Sigmoid colon (tissue), 7 donors: ENCODE measurements around the gene BAK1. TPM values are rescaled to one million over a fixed set of nuclear protein-coding genes. Genes with fewer than 3 reads are reported as not detected.

ENCODE experiments used
- DNase-seq: peaks from one replicate; pipeline ENCODE4 v3.0.0-alpha.2; 2019
- H3K27ac ChIP-seq, 4 donors: fragments of 200-600 bp; sonication (generic); one replicate each; pipeline ENCODE4 v1.5.1; 2016 to 2019; ENCODE audit warnings: mild to moderate bottlenecking in 1 of 4
- H3K27me3 ChIP-seq, 3 donors: fragments of 200-600 bp; sonication (generic); one replicate each; pipeline ENCODE4 v1.5.1; 2019; ENCODE audit warnings: mild to moderate bottlenecking in 1 of 3
- H3K36me3 ChIP-seq, 4 donors: fragments of 200-600 bp; sonication (generic); one replicate each; pipeline ENCODE4 v1.5.1; 2016 to 2019
- H3K4me1 ChIP-seq, 4 donors: fragments of 200-600 bp; sonication (generic); one replicate each; pipeline ENCODE4 v1.5.1; 2017 to 2019
- H3K4me3 ChIP-seq, 4 donors: fragments of 200-600 bp; sonication (generic); one replicate each; pipeline ENCODE4 v1.5.1; 2017 to 2019; ENCODE audit warnings: mild to moderate bottlenecking in 2 of 4, moderate library complexity in 1 of 4
- H3K9me3 ChIP-seq, 4 donors: fragments of 200-600 bp in 3 of 4; sonication (generic) in 3 of 4; one replicate each; pipeline versions ENCODE4 v1.5.1 to v1.6.1; 2013 to 2019
- EP300 ChIP-seq, 4 donors: sonication (generic); formaldehyde crosslinking; IDR thresholded peaks; one replicate each; pipeline ENCODE4 v1.6.1; 2017; ENCODE audit warnings: antibody characterized with exemption in 4 of 4
- POLR2A ChIP-seq, 2 donors: fragments of 450-650 bp; IDR thresholded peaks; one replicate each; pipeline ENCODE4 v1.6.1; 2016; ENCODE audit warnings: antibody characterized with exemption in 2 of 2, mild to moderate bottlenecking in 2 of 2, moderate library complexity in 2 of 2
- POLR2AphosphoS5 ChIP-seq, 4 donors: sonication (generic); formaldehyde crosslinking; IDR thresholded peaks; one replicate each; pipeline ENCODE4 v1.6.1; 2017; ENCODE audit warnings: antibody characterized with exemption in 4 of 4
- WGBS, 2 donors: extraction: QIAGEN DNeasy Blood & Tissue Kit; methylation state at CpG; one replicate each; pipeline ENCODE4 v1.1.7; 2013; 5-methylcytosine and 5-hydroxymethylcytosine counted together
- intact Hi-C: fragments of 100-400 bp; cut with DNase I; formaldehyde crosslinking; loops from one replicate; pipeline ENCODE4 v1.15.1; 2023
- polyA plus RNA-seq, 3 donors: library from polyadenylated mRNA; stranded (reverse); fragments of 200-250 nt; gene quantifications; one replicate each; pipeline ENCODE4 v1.2.3, GENCODE V29; 2013
- total RNA-seq, 4 donors: library from RNA; depleted of rRNA; stranded (reverse); fragments of >200 nt; gene quantifications; one replicate each; pipeline ENCODE4 v1.1.0, GENCODE V29; 2016
- TF ChIP-seq, protein P1 (sequence below), 4 experiments: fragments of 450-650 bp in 3 of 4; fragments of 200-600 bp in 1 of 4; IDR thresholded peaks; one replicate each; pipeline ENCODE4 v1.5.1; 2016 to 2019; ENCODE audit warnings: antibody characterized with exemption in 4 of 4, mild to moderate bottlenecking in 3 of 4, moderate library complexity in 2 of 4
- donor health status: healthy with polysubstance abuse.
- donor health status: Bipolar disorder and iron deficiency.
- donor health status: healthy.

The BAK1 gene
- total and polyA plus RNA-seq, 7 donors, result 8.9 to 160 (median 11.1) TPM

DNA sequence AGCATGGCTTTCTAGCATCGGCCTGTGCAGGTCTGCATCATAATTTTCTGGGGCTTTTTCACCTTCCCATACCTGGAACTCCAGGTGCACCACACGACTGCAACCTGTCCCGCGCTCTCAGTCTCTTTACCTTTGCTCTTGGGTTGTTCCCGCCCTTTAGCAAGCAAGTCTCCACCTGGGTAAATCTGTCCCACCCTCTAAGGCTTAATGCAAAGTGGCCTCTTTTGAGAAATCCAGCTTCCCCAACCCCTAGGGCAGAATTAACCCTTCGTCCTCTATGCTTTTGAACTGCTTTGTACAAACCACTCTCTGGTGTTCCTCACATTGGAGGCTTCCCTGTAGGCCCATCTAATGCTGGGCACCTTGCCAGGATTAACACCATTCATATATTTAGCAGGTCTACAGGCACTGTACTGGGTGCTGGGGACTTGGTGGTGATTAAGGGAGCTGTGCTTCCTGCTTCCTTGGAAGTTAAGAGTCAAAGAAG is 43.9 kb upstream of the BAK1 start:
- TF ChIP-seq EP300 (IDR thresholded peaks at IDR 0.05), result no peak
- TF ChIP-seq, protein P1, sequence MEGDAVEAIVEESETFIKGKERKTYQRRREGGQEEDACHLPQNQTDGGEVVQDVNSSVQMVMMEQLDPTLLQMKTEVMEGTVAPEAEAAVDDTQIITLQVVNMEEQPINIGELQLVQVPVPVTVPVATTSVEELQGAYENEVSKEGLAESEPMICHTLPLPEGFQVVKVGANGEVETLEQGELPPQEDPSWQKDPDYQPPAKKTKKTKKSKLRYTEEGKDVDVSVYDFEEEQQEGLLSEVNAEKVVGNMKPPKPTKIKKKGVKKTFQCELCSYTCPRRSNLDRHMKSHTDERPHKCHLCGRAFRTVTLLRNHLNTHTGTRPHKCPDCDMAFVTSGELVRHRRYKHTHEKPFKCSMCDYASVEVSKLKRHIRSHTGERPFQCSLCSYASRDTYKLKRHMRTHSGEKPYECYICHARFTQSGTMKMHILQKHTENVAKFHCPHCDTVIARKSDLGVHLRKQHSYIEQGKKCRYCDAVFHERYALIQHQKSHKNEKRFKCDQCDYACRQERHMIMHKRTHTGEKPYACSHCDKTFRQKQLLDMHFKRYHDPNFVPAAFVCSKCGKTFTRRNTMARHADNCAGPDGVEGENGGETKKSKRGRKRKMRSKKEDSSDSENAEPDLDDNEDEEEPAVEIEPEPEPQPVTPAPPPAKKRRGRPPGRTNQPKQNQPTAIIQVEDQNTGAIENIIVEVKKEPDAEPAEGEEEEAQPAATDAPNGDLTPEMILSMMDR (IDR thresholded peaks at IDR 0.05), result no peak
- TF ChIP-seq POLR2A (IDR thresholded peaks at IDR 0.05), result peak in 1 of 2 donors; percentile 18
- intact Hi-C loops, result no loop called here
- no peaks in the 10 kb centered on the region for H3K36me3 ChIP-seq
- DNase-seq, result no peak
- H3K27me3 ChIP-seq, result peaks cover 18 to 52% (median 20%) of the 10 kb centered on the region in 3 donors
- H3K9me3 ChIP-seq, result no peaks in the 10 kb centered on the region
- 18 to 62% methylated on average over 6 of the region's 6 CpGs for WGBS, 2 donors
- peaks cover 0 to 40% (median 28%) of the 10 kb centered on the region in 4 donors for H3K4me1 ChIP-seq
- H3K27ac ChIP-seq, result peak overlapping the region in 2 of 4 donors; percentile 12 to 31
- no peak overlapping the region for H3K4me3 ChIP-seq

DNA sequence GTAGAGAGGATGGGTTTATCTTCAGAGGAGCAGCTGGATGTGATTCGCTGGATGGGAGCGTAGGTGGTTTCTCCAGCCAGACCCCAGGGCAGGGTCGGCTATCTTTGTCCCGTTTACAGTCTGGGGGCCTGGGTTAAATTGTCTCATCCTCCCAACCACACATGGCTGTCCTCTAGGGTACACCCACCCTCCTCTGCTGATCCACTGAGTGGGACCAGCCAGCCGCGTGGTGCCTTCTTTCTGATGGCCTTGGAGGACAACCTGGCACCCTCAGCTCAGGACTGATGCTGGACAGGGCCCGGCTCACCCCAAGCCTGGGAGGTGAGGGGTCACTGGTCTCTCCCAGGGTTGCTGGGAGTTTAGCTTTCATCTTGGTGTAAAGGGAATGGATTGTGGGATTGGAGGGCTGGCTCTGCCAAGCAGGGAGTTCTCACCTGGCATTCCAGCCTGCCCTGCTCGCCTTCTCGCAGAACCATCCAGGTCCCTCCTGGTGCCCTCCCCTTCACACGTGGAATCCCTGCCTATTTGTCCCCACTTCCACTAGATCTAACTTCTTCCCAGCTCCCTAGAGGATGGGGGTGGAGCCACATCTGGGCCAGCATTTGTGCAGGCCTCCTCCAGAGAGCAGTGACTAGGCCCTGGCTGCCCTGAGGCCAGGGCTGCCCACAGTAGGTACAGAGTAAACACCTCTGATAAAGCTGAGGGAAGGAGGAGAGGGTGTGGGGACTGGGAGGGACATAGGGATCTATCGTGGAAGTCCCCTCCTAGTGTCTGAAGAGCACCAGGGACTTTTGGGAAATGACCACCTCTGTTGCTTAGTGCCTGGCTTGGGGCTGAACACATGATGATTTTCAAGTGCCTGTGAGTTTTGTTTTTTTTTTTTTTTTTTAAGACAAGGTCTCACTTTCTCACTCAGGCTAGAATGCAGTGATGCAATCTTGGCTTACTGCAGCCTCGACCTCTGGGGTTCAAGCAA is 42.7 kb upstream of the BAK1 start:
- H3K36me3 ChIP-seq, result no peaks in the 10 kb centered on the region
- H3K9me3 ChIP-seq, result no peaks in the 10 kb centered on the region
- peak overlapping the region; percentile 41 to 60 (median 57) for H3K4me3 ChIP-seq
- TF ChIP-seq POLR2AphosphoS5 (IDR thresholded peaks at IDR 0.05), result peak in 1 of 4 donors; percentile 19
- TF ChIP-seq, protein P1 (IDR thresholded peaks at IDR 0.05), result no peak
- H3K27ac ChIP-seq, result peak overlapping the region; percentile 72 to 84 (median 80)
- peaks cover 18 to 52% (median 20%) of the 10 kb centered on the region in 3 donors for H3K27me3 ChIP-seq
- peaks cover 0 to 40% (median 28%) of the 10 kb centered on the region in 4 donors for H3K4me1 ChIP-seq
- intact Hi-C loops, result no loop called here
- 25 to 61% methylated on average over 12 of the region's 12 CpGs for WGBS, 2 donors
- DNase-seq, result no peak

DNA sequence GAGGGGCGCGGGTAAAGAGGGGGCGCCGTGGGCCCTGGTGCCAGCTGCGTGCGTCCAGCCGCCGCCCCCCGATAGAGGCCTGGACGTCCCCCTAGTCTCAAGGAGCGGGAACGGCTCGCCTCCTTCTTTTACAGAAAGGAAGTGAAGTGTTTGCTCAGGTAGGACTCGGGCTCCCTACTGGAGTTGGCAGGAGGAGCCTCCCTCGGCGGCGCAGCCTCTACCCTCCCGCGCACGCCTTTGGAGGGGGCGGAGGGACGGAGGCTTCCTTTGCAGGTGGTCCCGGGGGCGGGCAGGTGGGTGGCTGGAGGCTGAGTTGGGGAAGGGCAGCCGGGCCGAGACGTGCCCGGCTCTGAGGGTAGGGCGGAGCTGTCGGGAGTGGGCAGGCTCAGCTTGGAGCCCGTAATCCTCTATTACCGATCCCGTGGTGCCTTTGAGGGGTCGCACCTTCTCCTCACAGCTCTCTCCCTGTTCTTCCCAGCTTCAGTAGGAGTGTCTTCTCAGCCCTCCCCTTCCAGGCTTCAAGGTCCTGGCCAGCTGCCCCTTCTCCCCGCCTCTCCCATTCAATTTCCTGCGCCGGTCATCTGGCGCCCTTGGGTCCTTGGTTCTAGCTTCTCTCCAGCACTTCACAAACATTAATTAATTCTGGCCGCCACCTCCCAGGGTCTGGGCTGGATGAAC is 41.8 kb upstream of the BAK1 start:
- peaks cover 0 to 40% (median 28%) of the 10 kb centered on the region in 4 donors for H3K4me1 ChIP-seq
- DNase-seq, result peak; percentile 80
- H3K27ac ChIP-seq, result peak overlapping the region; percentile 72 to 84 (median 80)
- peak overlapping the region; percentile 41 to 60 (median 57) for H3K4me3 ChIP-seq
- no peaks in the 10 kb centered on the region for H3K36me3 ChIP-seq
- peaks cover 18 to 52% (median 20%) of the 10 kb centered on the region in 3 donors for H3K27me3 ChIP-seq
- TF ChIP-seq POLR2AphosphoS5 (IDR thresholded peaks at IDR 0.05), result peak in 2 of 4 donors; percentile 35 to 42
- TF ChIP-seq EP300 (IDR thresholded peaks at IDR 0.05), result no peak
- intact Hi-C loops, result no loop called here
- no peaks in the 10 kb centered on the region for H3K9me3 ChIP-seq
- 1 to 10% methylated on average over 39 of the region's 39 CpGs for WGBS, 2 donors

DNA sequence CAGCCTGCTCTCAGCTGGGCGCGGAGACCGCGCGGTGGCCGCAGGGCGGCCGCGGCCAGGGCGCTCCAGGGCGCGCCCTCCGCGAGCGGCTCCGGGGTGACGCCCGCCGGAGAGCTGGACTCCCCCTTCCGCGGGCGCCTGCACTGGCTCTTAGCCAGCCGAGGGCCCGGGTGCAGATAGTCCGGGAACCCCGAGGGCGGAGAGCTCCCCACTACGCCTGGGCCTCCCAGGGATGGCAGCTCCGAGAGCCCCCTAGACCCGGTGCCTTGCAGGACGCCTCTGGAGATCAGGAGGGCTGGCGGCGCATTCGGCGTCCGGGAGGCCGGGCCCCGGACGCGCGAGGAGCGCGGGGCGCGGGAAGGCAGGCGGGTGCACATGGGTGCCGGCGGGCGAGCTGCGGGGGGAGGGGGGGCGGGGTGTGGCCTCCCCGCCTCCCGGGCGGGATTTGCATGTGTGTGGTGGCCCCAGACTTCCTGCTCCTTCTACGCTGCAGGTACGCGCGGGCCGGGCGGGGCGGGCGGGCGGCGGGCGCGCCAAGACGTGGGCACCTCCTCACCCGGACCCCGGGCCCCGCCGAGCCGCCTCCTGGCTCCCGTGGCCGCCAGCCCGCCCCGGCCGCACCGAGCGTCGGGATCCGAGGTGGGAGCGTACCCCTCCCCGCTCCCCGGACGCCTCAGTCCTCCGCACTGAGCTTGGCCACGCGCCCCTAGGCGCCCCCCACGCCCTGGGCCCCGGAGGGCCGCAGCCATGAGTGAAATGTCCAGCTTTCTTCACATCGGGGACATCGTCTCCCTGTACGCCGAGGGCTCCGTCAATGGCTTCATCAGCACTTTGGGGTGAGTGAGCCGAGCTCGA is 41.0 kb upstream of the BAK1 start, which contains the start of gene ITPR3:
ITPR3 (plus strand) TSS at position 467 of the 855 bp plus-strand sequence; CDS start at position 748, 281 bp downstream.
- peak; percentile 80 for DNase-seq
- intact Hi-C loops, result no loop called here
- peak within 1 kb of the TSS; percentile 72 to 84 (median 80) for H3K27ac ChIP-seq
- peaks cover 0 to 40% (median 28%) of the 10 kb centered on the region in 4 donors for H3K4me1 ChIP-seq
- no peaks in the 10 kb centered on the region for H3K9me3 ChIP-seq
- TF ChIP-seq POLR2AphosphoS5 (IDR thresholded peaks at IDR 0.05), result no peak
- peak within 1 kb of the TSS; percentile 41 to 60 (median 57) for H3K4me3 ChIP-seq
- peaks cover 18 to 52% (median 20%) of the 10 kb centered on the region in 3 donors for H3K27me3 ChIP-seq
- no peaks in the 10 kb centered on the region for H3K36me3 ChIP-seq
- WGBS, 2 donors, result 0 to 1% methylated on average over 99 of the region's 99 CpGs
